NCI-H2196 treated with DMSO at 0.1 percent for 48 hours (cell line): ENCODE measurements around the gene NME3.
"Not testable (repeated sequence)": the region's sequence is repeated elsewhere in the genome, so short reads cannot be mapped to it uniquely, and the experiment has no call there.

Experiments used
- DNase-seq: peaks from one replicate; lab custom pipeline; 2025; ENCODE audit not compliant: unreplicated experiment; lab: John Stamatoyannopoulos, UW

NME3 gene

GRCh38 chr16:1754204-1754603, 17.1 kb downstream of the NME3 start:
- DNase-seq: no peak

GRCh38 chr16:1752853-1753252, 18.5 kb downstream of the NME3 start:
- no peak for DNase-seq

DNA sequence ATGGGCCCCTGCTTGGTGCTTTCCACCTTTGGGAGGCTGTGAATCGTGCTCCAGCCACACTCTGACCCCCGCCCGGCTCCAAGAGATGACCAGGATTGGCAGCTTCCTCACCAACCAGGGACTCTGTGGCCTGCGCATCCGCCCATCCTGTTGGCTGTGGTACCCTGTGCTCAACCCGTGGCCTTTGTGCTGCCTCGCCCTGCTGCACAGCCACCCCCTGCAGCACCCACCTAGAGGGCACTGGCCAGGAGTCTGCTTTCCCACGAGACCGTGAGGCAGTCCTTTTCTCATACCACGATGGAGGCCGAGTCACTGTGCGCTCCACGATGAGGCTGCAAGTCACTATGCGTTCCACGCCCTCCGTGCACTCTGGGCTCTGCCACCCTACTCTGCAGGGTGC, 19.4 kb downstream of the NME3 start:
- no peak for DNase-seq

DNA sequence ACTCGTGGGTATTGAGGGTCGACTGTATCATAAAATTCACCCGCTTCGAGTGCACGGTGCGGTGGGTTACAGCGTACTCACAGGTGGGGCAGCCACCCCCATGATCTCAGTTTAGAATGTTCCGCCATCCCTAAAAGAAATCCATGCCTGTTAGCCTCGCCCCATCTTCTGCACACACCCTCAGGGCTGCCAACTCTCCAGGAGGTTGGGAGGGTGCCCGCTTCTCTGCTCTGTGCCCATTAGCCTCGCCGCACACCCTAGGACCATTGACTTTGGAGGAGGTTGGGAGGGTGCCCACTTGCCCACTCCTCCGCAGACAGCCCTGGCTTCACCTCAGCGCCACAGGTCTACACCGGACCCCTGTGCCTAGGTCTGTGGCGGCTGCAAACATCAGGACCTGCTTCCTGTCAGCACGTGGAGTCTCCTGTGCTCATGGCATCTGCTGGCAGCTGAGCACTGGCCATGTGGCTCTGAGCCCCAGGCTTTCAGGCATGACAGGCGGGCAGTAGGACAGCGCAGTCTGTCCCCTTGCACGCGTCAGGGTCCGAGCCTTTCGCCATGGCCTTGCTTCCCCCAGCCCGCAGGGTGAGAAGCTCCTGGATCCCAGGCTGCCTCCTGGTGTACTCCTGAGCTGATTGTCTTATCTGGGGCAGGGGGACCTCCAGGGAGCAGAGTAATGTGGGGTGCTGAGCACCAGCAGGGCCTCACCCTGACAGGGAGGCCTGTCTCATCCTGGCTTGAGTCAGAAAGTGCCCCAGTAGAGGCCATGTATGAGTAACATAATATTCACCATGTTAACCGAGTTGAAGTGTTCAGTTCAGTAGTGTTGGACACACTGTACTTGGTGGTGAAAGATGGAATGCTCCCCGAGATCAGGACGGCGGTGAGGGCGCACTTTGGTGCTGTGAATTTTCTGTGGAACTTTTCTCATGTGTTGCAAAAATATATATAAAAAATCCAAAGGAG, 21.9 kb downstream of the NME3 start:
- DNase-seq: no peak

DNA sequence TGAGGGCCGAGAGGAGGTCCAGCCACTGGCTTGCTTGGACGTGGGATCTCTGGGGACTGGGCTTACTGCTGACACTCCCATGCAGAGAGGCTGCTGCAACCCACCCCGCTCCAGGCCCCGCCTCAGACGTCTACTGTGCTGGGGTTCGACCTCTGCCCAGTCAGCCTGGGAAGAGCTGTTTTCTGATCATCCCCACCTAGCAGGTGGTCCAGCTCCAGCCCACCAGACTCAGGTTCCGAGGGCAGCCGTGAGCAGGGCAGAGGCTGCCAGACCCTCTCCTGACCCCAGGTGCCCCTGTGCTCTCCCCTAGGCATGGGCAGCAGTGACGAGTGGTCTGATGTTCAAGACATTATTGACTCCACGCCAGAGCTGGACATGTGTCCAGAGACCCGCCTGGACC, 23.4 kb downstream of the NME3 start:
- no peak for DNase-seq

DNA sequence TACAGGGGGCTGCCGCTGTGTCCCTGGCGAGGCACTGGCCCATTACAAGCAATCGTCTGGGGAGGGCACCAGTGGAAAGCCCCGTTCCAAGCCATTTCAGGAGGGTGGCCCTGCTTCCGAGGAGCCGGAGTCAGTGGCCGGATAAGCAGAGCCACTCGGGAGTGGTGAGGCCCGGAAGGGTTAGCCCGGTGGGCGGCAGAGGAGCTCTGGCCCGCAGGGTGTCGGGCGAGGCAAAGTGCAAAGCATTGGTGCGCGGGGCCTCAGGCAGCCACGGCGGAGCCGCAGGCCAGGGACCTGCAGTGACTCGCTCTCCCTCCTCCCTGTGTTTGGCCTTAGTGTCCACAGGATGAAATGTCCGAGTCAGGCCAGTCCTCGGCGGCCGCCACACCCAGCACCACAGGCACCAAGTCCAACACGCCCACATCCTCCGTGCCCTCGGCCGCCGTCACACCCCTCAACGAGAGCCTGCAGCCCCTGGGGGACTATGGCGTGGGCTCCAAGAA, 24.6 kb downstream of the NME3 start:
- no peak for DNase-seq

DNA sequence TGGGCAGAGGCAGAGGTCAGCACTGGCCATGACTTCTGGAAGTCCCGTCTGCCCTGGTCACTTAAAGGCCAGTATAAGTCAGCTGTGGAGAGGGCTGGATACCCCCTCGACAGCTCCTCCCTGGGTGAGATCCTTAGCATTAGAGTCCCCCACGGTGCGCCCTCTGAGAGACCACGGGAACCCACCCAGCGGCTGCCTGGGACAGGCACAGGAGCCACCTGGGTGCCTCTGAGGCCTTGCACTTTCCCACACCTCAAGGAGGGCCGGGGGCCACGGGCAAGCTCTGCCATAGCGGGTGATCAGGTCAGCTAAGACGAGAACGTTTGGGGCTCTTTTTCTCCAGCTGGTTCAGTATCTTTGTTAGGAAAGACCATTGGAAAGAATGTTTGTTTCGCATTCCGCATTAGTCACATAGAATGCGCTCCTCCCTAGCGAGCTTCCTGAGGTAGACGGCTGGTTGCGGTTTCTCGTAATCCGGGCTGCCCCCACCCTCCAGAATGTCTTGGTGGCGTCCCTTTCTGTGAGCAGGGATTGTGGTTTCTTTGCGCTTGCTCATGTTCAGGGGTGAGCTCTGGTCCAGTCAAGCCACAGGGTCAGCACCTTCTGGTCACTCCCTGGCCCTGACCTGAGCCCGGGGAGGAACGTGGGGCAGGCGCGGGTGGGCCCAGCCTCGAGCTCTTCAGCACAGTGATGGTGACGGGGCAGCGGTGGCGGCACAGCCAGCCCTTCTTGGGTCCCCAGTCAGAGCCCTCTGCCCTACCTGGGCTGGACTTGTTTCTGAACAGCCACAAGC, 25.2 kb downstream of the NME3 start:
- no peak for DNase-seq

DNA sequence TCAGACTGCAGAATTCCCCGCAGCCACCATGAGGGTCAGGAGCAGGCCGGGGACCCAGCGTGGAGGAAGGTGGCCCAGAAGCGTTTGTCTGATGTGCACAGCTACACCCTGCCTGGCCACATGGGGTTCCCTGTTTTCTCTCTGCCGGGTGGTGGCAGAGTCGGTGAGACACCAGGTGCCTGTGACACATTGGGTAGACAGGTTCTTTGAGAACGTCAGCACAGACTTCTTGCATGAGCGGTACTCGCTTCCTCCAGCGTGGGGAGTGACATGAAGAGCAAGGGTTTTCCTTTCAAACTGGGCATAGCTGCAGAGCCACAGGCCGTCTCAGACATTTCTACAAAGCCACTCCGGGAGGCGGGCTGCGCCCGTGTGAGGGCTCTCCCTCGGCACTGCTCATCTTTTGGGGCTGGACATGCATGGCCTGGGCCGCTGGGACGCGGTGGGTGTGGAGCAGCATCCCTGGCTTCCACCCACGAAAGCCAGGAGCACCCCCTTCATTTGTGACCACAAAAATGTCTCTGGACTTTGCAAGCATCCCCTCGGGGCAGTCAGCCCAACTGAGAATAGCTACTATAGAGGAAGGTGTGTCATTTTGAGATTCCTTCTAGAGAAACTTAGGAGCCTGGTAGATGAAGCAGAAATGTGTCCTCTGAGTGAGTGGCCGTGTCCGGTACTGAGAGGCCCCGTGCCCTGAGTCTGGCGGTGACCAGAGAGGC, 26.0 kb downstream of the NME3 start:
- DNase-seq: no peak

GRCh38 chr16:1744338-1744840, 27.0 kb downstream of the NME3 start:
- DNase-seq: no peak

GRCh38 chr16:1743376-1744337, 27.7 kb downstream of the NME3 start:
- DNase-seq: no peak

- no peak for DNase-seq
Measured at GRCh38 chr16:1741553-1742165, 29.7 kb downstream of the NME3 start.

DNA sequence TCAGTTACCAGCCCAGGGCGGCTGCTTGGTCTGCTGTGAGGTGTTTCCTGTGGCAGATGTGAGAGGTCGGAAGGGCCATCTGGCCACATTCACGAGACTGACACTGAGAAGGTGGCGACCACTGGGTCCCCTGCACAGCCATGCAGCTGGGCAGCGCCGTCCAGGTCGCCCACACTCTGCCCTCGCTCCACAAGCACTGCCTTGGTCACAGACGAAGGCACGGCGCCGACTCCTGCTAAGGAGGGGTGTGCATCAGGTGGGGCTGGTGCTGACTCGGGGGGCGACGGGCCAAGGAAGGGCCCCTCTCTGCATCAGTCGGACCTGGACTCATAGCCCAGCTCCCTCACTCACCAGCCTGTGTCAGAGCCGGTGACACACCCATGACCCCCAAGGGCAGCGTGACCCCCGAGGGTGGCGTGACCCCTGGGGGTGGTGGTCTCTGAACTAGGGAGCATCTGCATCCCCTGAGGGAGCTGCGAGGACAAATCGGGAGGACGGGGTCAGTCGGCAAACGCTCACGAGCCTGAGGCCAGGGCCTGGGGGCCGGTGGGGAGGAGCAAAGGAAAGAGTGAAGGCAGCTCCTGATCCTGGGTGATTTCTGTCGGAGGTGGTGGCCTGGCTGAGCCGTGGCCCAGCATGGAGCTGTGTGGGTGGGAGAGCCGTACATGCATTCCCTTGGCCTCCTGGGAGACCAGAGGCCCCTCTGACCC, 30.4 kb downstream of the NME3 start:
- no peak for DNase-seq

- no peak for DNase-seq
Measured at GRCh38 chr16:1740234-1740633, 31.1 kb downstream of the NME3 start.

DNA sequence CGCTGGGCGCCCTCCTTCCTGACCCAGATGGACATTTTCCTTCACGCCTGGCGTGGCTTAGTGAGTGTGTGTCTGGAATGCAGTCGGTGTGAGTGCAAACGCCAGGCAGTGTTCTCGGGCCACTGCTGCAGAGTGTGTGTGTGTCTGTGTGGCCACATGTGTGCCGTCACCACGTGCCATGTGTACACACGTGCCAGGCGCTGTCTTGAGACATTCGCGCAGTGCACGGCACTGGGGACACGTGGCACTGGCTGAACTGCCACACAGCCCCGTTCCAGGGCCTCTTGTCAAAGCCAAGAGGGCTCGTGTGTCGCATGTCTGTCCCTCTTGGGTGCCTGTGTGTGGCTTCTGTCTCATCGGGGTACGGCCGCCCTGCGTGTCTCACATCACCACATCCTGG, 36.5 kb downstream of the NME3 start:
- DNase-seq: no peak

GRCh38 chr16:1734123-1734522, 37.2 kb downstream of the NME3 start:
- DNase-seq: no peak

- not testable (repeated sequence) for DNase-seq
Measured at GRCh38 chr16:1732551-1732987, 38.8 kb downstream of the NME3 start.

DNA sequence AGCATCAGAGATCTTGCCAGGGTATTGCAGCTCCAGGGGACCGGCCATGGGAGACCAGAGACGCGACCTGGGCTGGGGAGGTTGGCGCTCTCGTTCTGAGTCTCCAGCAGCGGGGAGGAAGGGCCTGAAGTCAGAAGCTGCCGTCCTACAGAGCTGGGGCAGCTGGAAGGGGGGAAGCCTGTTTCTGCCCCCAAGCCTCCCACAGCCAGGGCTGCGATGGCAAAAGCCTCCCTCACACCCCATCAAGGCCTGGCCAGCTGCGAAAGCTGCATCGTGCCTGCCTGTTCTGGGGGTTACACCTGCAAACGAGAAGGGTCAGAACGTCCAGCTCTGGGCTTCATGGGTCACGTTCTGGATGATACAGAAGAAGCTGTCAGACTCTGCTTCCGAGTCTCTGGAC, 39.3 kb downstream of the NME3 start:
- no peak for DNase-seq

- no peak for DNase-seq
Measured at GRCh38 chr16:1731603-1732002, 39.7 kb downstream of the NME3 start.

GRCh38 chr16:1731073-1731472, 40.3 kb downstream of the NME3 start:
- DNase-seq: no peak
